ENCODE results near the gene DAD1.

DAD1 gene

DNA sequence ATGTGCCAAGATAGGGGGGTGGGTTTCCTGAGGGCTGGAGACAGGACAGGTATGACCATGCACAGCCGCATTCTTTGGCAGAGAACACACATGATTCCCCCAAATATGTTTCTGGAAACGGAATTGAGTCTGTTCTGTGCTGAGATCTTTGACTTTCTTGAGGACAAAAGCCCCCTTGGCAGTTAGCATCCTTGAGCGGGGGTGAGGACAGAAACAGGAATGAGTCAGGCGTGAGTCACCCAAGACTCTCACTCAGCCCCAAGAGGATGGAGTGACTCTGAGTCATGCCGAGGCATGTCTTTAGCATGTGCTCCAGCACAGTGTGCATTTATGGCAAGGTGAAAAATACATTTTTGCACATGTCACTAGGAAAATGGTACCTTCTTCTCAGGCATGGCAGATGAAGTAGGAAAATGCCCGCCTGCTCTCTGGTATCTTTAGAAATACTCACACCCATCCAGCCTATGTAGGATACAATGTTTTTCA, 52.1 kb downstream of the DAD1 start:
- DNase-seq (ENCODE audit: low read depth): peak; percentile 86

DNA sequence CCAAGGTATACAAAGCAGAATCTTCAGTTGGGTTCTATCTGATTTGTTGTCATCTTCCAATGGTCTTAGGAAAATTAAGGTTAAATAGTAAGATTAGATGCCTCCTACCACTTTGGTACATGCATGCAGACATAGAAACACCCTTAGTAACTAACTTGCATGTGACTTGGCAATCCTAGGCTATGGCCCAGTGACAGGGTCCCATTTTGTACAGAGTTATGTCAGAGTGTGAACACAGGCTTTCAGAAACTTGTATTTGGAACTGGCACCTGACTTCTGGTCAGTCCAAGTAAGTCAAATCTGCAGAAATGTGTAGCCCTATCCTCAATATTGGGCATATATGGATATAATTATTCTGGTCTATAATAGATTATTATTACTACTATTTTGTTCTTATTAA, 53.1 kb downstream of the DAD1 start:
- DNase-seq (ENCODE audit: low read depth): no peak

DNA sequence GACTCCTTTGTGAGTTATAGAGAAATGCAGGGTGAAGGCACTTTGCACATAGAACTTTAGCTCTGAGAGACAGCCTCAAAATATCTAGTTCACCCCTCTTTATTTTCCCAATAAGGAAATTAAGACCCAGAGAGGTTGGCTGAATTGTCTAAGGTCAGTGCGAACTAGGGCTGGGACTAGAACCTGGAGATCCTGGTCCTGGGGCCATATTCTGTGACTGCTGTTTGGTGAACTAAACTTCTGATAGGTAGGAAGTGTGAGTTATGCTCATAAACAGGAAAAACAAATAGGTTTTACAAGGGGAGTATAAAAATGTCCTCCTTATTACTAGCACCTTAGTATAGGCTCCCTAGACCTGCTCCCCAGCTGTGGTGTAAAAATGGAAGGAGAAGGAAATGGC, 53.9 kb downstream of the DAD1 start:
- no peak for DNase-seq (ENCODE audit: low read depth)

DNA sequence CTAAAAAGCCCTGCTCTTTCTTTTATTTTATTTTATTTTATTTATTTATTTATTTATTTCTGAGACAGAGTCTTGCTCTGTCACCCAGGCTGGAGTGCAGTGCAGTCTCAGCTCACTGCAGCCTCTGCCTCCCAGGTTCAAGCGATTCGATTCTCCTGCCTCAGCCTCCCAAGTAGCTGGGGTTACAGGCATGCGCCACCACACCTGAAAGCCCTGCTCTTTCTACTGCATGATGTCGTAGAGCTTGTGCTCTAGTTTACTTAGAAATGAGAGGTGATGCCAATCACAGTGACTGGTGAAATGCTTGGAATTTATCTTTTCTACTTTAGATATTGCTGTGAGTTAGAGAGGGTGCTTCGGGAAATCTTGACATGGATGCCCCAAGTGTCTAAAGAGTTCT, 54.5 kb downstream of the DAD1 start:
- no peak for DNase-seq (ENCODE audit: low read depth)

DNA sequence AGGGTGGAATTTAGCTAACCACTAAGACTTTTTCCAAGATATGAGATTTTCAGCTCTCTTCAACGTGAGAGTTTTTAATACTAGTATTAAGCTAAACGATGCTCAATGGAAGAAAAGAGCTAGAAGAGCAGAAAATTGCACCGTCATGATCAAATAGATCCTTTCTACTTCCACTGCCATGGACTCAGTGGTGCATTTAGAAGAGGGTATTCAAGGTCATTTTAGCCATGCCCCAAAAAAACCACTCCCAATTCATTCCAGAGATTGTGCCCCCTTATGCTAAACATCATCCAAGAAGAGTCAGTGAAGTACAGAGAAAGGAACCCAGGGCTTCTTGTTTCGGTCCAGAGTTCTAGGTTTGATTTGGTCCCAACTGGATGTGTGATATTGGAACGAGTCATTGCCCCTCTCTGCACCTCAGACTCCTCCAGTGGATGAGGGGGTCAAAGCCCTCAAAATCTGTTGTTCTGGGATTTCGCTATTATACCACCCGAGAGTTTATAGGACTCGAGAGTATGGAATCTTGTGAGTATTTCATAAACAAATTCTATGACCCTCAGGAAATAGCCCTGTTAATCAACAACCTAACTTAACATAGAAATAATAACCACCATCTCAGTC, 55.2 kb downstream of the DAD1 start:
- DNase-seq (ENCODE audit: low read depth): no peak

DNA sequence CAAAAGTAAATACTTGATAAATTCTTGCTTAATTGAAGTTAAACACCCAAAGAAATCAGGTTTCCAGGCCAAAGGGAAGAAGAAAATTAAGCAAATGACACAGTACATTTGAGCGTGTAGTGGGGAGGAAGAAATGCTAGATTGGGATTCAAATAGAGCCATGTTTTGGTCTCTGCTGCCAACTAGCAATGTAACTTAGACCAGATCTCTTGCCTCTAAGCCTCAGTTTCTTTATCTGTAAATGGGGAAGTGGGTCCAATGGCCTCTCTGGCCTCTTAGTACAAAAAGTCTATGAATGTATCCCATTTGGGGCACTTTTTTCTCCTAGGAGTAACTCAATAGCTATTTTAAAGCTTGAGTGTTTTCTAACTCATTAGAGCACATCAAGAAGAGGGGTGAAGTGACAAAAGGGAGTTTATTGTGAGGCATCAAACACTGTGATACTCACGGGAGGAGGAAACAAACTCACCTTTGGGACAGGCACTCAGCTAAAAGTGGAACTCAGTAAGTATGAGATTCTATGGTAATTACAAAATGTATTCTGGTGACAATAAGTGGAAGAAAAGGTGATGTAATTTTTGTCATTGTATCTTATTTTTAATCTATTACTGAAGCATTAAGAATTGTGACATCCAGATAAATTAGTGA, 55.8 kb downstream of the DAD1 start:
- no peak for DNase-seq (ENCODE audit: low read depth)

DNA sequence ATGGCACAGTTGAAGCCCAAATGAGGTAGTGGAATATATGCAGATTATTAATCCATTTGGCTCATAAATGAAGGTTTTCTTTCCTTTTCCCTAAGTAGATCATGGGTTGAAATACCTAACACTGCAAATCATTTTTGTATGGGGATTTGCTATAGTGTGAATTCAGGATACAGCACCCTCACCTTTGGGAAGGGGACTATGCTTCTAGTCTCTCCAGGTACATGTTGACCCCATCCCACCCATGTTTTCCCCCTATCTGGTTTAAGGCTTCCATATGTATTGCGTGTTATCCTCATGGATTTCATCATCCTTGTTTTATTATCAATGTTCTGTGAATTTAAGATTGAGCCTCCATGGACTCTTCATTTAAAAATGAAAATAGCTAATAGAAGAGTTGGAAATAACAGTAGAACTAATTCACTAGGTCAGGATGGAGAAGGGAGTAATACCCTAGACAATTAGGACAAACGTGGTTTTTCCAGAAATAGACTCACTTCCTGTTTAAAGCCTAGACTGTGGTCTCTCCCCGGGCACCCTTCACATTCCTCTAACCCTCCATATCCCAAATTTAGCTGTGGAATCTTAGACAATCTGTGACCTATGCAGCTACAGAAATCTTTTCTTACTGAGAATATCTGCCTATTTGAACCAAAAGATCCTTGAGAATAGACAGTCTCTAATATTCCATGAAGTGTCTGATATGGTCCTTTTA, 56.5 kb downstream of the DAD1 start:
- no peak for DNase-seq (ENCODE audit: low read depth)

DNA sequence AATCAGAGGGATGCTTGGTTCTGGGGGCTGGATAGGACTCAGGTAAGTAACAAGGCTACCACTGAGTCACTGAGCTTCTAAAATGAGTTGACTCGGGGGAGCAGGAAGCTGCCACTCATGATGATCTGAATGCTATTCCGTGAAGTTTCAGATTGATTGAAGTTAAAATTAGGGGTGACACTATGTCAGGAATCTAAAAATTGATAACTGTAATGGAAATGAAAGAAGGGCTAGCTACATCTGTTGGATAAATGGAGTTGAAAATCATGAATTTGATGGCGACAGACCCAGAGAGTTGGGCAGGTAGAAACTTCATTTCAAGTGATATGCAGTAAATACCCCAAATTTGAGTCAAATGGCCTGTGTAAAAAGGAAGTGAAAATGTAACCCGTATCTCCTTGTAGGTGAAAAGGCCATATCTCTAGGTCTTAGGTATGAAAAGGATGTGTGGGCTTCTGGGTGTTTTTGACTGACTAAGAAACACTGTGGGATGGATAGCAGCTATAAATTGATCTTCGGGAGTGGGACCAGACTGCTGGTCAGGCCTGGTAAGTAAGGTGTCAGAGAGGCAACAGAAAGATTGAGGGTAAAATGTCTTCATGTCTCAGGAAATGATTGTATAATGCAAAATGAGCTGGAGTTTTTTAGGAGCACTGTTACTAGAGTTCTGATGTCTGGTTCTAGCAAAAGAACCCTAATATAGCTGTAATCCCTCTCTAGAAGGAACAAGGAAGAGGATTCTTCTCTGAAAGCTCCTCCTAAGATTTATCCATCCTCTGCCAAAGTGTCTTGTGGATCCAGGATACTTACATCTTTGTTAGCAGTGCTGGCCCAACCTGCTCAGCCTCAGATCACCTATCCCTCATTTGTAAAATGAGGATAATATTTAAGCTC, 57.3 kb downstream of the DAD1 start:
- DNase-seq (ENCODE audit: low read depth): no peak

DNA sequence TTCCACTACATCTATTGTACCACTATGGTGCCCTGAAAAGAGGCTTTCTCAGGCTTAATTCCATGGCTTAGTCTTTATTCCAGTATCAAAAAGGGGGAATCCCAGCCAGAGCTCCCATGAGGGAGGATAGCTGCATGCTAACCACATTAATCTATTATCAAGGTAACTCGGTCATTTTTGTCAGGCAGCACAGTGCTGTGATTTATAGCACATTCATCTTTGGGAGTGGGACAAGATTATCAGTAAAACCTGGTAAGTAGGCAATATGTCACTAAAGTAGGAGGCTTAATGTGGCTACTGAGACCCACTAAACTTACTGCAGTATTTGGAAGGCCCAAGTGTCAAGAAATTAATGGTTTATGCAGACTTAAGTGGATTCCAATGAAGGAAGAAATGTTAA, 58.9 kb downstream of the DAD1 start:
- DNase-seq (ENCODE audit: low read depth): no peak

DNA sequence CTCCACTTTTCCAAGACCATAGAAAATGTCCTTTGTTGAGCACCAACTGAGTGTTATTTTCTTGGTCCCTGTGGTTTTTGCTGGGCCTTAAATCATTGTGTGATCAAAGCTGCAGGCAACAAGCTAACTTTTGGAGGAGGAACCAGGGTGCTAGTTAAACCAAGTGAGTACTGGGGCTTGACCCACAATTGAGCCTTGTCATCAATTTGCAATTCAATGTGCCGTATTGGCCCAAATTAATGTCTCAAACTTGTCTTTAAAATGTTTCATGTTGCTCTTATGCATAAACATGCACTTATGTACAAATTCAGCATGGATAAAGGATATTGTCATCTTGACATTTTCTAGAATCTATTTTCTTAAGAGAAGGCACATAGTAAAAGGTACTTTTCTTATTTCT, 62.3 kb downstream of the DAD1 start:
- DNase-seq (ENCODE audit: low read depth): no peak

DNA sequence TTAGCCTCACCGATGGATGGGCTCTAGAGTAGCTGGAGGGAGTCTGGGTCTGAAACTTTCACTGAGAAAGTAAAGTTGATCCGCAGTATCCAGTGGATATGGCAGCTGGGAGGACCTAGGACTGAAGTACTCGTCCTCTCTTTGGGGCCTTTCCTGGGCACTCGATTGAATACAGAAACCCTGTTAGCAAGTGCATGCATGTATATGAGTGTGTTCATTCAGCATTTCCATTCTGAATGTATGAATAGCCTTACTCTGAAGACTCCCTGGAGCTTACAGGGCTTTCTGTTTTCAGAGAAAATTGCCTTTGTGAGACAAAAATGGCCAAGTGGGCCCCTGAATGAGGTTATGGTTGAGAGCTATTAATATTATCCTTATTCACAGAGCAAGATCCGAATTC, 62.8 kb downstream of the DAD1 start:
- DNase-seq (ENCODE audit: low read depth): no peak

DNA sequence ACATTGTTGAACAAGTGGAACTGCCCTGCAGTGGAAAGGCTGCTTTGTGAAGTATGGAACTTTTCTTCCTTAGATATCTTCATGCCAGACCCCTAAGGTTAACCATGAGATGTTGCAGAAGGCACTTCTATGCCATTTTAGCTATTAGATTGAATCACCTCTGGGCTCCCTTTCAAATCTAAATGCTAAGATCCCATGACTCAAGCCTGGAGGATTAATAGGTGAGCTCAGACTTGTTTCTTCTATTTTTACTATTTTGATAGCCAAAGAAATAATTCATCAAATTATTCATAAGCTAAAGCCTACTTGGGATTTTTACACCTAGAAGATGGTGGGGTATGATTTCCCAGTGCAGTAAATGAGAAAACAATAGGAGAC, 64.3 kb downstream of the DAD1 start:
- DNase-seq (ENCODE audit: low read depth): no peak

DNA sequence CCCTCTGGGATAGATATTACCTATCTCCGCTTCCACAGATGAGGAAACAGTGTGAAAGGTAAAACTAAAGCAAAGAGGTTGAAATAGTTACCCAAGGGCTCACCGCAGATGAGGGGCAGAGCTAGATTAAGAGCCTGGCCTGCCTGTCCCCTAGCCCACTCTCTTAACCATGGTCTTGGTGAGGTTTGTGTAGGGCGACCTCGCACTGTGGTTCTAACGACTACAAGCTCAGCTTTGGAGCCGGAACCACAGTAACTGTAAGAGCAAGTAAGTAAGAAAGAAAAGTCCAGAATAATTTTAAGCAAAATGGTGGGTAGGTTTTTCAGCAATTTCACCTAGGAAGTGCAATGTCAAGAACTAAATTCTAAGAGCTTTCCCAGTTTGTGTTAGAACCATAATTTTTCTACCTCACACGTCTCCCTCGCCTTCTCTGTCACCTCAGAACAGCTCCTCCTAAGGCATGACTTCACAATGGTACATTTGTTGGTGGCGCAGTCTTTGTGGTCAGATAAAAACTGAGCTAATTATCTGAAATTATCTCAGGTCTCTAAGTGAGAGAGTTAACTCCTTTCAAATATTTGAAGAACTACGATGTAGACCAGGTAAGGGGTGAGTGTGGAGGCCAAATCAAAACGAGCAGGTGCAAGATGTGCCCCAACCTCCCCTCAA, 64.8 kb downstream of the DAD1 start:
- no peak for DNase-seq (ENCODE audit: low read depth)

DNA sequence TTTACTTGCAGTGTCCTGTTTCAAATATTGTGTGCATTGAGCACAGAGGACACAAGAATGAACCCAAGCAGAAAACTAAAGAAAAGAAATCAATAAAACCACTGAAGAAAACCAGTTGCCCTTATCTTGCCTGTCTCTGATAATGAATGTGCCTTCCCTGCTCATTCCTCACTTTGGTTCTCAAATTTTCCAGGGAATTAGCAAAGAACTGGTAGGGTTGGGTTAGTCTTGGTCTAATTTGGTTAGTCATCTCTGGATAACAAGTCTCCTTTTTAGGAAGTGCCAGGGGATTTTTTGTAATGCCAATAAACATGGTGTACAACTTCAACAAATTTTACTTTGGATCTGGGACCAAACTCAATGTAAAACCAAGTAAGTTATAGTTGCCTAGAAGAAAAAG, 65.7 kb downstream of the DAD1 start:
- DNase-seq (ENCODE audit: low read depth): no peak

DNA sequence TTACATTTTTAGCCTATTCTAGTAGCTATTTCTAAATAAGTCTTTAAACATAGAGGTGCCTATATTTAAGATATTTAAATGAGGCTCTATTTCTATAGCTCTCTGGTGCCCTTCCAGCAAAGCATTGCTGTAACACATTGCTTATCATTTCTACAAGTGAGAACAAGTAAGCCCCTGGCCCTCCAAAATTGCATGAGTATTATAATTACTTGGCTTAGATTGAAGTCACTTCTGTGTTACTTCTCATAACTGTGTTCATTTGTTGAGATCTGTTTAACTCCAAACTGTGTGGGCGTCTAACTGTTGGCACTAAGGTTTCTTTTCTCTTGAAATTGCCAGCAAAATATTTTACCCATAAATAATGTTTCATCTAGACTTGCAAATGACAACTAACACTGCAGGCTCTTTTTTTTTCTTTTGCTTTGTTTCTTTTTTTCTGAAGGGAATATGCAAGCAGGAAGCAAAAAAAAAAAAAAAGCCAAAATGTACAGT, 66.5 kb downstream of the DAD1 start:
- DNase-seq (ENCODE audit: low read depth): no peak

DNA sequence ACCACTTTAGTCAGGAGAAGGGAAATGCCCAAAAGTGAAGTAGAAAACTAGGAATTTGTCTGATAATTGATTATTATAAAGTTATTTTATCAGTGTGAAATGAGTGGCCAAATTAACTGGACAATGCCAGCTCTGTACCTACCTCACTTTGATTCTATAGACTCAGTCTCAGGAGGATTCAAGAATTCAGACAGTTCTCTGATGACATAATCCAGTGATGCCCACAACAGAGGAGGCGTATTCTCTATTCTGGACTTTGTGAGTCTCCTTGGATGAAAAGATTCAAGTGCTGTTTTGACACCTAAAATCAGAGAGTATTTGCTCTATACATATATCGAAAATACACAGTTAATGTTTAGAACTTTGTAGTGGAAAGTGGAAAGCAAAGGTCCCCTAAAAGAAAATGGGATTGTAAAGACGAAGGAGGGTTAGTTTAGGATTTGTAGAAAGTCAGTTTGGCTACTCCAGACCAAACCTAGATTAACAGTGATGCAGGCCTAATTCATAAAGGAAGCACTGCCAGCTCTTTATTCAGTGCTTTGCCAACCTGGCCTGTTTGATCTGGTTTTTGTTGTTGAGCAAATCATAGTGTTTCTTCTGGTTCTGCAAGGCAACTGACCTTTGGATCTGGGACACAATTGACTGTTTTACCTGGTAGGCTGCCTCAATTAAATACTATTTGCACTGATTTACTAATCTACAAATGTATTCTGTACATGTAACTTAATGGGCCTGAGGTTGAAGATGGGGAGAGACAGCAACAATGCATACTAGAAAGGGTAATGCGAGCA, 67.4 kb downstream of the DAD1 start:
- no peak for DNase-seq (ENCODE audit: low read depth)

DNA sequence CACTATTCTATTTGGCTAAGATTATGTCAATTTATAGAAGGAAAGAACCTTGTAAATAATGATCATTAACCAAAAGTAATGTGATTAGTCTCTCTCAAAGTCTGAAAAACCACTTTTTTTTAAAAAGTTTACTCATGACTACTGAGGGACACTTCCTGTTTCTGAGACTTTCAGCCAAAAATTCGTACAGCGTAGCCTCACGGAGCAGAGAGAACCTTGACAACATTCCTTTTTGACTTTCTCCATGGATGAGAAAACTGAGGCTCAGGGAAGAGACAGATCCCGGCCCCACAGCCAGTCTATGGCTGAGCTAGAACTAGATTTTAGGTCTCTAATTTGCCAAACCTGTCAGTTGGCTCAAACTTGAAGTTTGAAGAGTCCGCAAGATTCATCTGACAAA, 68.2 kb downstream of the DAD1 start:
- DNase-seq (ENCODE audit: low read depth): no peak

DNA sequence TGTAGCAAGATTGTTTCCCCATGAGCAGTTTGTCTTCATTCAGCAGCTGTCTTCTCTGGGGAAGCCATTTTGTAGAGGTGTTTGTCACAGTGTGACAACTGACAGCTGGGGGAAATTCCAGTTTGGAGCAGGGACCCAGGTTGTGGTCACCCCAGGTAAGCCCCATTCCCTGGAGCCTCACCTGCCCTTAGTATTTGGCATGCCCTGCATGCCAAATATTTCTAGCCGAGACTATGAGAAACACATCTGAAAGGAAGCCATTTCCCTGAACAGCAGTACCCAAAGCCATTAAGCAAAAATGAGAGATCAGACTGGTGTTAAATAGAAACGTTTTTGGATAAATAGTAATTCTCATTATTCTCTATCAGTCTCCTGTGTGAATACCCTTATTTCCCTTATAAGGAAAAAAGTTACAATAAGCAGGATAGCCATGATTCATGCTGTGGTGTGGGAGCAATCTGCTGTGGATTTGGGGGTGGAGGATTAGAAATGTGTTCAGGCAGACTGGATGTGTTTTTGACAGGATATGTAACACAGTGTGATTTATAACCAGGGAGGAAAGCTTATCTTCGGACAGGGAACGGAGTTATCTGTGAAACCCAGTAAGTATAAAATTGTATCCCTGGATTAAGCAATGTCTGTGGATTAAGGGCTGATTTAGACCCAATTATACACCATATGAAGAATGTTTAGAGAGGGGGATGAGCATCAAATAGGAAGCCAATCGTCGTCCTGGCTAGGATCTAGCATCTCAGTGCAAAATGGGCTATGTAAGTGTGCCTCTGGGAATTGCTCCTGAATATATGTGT, 68.9 kb downstream of the DAD1 start:
- no peak for DNase-seq (ENCODE audit: low read depth)

DNA sequence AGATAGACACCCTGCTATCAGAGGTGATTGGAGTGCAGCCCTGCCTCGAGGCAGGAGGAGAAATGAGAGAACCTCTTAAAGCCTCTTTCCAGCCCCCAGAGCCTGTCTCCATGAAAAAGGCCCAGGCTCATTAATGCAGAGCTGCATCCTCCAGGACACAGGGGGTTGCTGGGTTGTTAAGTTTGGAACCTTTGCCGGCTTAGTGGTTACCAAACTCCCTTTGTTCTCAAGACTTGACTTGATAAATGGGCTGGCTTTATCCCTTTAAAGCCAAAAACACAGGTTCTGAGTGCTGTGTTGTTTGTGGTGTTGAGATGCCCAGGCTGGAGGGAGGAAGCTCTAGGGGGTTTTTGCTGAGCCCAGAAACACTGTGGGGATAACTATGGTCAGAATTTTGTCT, 71.0 kb downstream of the DAD1 start:
- DNase-seq (ENCODE audit: low read depth): no peak

DNA sequence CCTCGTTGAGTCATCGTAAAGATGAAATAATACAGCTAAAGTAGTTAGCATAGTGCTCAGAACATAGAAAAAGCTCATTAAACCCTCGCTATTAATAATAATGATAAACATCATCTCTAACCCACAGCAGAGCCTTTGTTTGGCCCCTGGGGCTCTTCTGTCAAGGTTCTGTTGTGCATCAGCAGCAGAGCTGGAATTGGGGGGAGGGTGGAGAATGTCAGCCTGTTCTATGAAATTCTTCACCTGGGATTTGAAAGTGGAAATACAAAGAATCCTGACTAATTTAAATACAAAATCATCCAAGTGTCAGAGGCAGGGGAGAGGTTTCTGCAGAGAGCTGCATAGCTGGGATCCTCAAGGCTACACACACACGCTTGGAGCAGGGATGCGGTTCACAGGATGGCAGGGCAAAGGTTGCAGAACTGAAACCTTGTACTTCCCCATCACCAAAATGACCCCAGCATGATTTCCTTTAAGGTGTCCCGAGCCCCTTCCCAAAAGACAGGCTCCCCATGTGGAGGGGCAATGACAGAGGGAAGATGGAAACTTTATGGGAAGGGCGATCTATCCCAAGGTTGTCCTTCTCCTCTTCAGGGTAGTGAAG, 71.8 kb downstream of the DAD1 start:
- no peak for DNase-seq (ENCODE audit: low read depth)

Data from T-helper 22 cell (primary cell).